ENCODE measurements around the gene TGFBR3.

- TF ChIP-seq CTCF (optimal IDR thresholded peaks at IDR 0.05 in 1 of 3, IDR thresholded peaks at IDR 0.05 in 1 of 3, conservative IDR thresholded peaks at IDR 0.05 in 1 of 3; ENCODE audit: extremely low read depth in 1 of 3, insufficient read depth in 2 of 3, low read length in 3 of 3) = no peak
- no peak for TF ChIP-seq EZH2 (IDR thresholded peaks at IDR 0.05; ENCODE audit: low read length)
These were observed 69.9 kb downstream of the TGFBR3 start for GRCh38 chr1:91816031-91816430.

Data from keratinocyte (primary cell).